Stomach smooth muscle (tissue), 2 donors: ENCODE data around the gene ADAMTSL1.
A peak's percentile ranks its signal among the peaks of the same experiment; 100 is the strongest.

Source experiments
- H3K27ac ChIP-seq: one replicate; pipeline ENCODE4 v1.7.0; 2013; ENCODE audit warnings: mild to moderate bottlenecking, low read length, inconsistent platforms
- H3K27me3 ChIP-seq, 2 donors: one replicate each; pipeline ENCODE4 v1.7.0; 2013; ENCODE audit warnings: low read length in 2 of 2; ENCODE audit not compliant: insufficient read depth in 2 of 2, control insufficient read depth in 1 of 2
- H3K36me3 ChIP-seq, 2 donors: one replicate each; pipeline ENCODE4 v1.7.0; 2013; ENCODE audit warnings: low read length in 2 of 2; ENCODE audit not compliant: control insufficient read depth in 2 of 2, insufficient read depth in 2 of 2
- H3K4me1 ChIP-seq: one replicate; pipeline ENCODE4 v1.7.0; 2013; ENCODE audit warnings: low read length; ENCODE audit not compliant: control insufficient read depth, insufficient read depth
- H3K4me3 ChIP-seq, 2 donors: one replicate each; pipeline ENCODE4 v1.7.0; 2013; ENCODE audit warnings: low read length in 2 of 2
- H3K9ac ChIP-seq, 2 donors: one replicate each; pipeline ENCODE4 v1.7.0; 2013; ENCODE audit warnings: low read length in 2 of 2, mild to moderate bottlenecking in 1 of 2
- H3K9me3 ChIP-seq, 2 donors: one replicate each; pipeline ENCODE4 v1.7.0; 2013; ENCODE audit warnings: low read length in 2 of 2; ENCODE audit not compliant: control insufficient read depth in 2 of 2
- donor health status: healthy.
- donor health status: Pancreatic carcinoma.

The ADAMTSL1 gene

GRCh38 chr9:18499980-18500379 is 26.0 kb downstream of the ADAMTSL1 start:
- Histone ChIP-seq H3K27me3 (no peaks in the 10 kb centered on the region), H3K9ac (no peak overlapping the region), H3K4me1 (peaks cover 10% of the 10 kb centered on the region), H3K4me3 (no peak overlapping the region), H3K9me3 (no peaks in the 10 kb centered on the region), H3K36me3 (no peaks in the 10 kb centered on the region), H3K27ac (no peak overlapping the region)

GRCh38 chr9:18500451-18500850 is 26.5 kb downstream of the ADAMTSL1 start:
- no peak overlapping the region for H3K9ac ChIP-seq
- H3K9me3 ChIP-seq = no peaks in the 10 kb centered on the region
- H3K4me3 ChIP-seq = no peak overlapping the region
- H3K27ac ChIP-seq = no peak overlapping the region
- H3K36me3 ChIP-seq = no peaks in the 10 kb centered on the region
- H3K4me1 ChIP-seq = peaks cover 10% of the 10 kb centered on the region
- H3K27me3 ChIP-seq = no peaks in the 10 kb centered on the region

GRCh38 chr9:18501949-18502348 is 28.0 kb downstream of the ADAMTSL1 start:
- Histone ChIP-seq H3K9me3 (no peaks in the 10 kb centered on the region), H3K27ac (no peak overlapping the region), H3K36me3 (no peaks in the 10 kb centered on the region), H3K9ac (no peak overlapping the region), H3K4me1 (peaks cover 4% of the 10 kb centered on the region), H3K4me3 (peak overlapping the region in 1 of 2 donors; percentile 15), H3K27me3 (no peaks in the 10 kb centered on the region)

GRCh38 chr9:18502546-18502945 is 28.6 kb downstream of the ADAMTSL1 start:
- Histone ChIP-seq H3K9me3 (no peaks in the 10 kb centered on the region), H3K27ac (no peak overlapping the region)

GRCh38 chr9:18504707-18505106 is 30.8 kb downstream of the ADAMTSL1 start:
- Histone ChIP-seq H3K4me3 (no peak overlapping the region), H3K27me3 (no peaks in the 10 kb centered on the region), H3K9me3 (peaks cover 0 to 2% of the 10 kb centered on the region in 2 donors), H3K4me1 (no peaks in the 10 kb centered on the region), H3K27ac (no peak overlapping the region), H3K36me3 (no peaks in the 10 kb centered on the region), H3K9ac (no peak overlapping the region)

More at GRCh38 chr9:18502546-18502945, 28.6 kb downstream of the ADAMTSL1 start:
- Histone ChIP-seq H3K4me3 (no peak overlapping the region), H3K4me1 (peaks cover 3% of the 10 kb centered on the region), H3K27me3 (no peaks in the 10 kb centered on the region), H3K9ac (no peak overlapping the region), H3K36me3 (no peaks in the 10 kb centered on the region)

GRCh38 chr9:18507151-18507550 is 33.2 kb downstream of the ADAMTSL1 start:
- no peaks in the 10 kb centered on the region for H3K27me3 ChIP-seq
- peaks cover 0 to 2% of the 10 kb centered on the region in 2 donors for H3K9me3 ChIP-seq
- H3K36me3 ChIP-seq = no peaks in the 10 kb centered on the region

GRCh38 chr9:18516514-18516913 is 42.6 kb downstream of the ADAMTSL1 start:
- no peaks in the 10 kb centered on the region for H3K9me3 ChIP-seq
- no peaks in the 10 kb centered on the region for H3K36me3 ChIP-seq

More at GRCh38 chr9:18507151-18507550, 33.2 kb downstream of the ADAMTSL1 start:
- H3K9ac ChIP-seq = no peak overlapping the region
- no peak overlapping the region for H3K27ac ChIP-seq
- no peaks in the 10 kb centered on the region for H3K4me1 ChIP-seq
- no peak overlapping the region for H3K4me3 ChIP-seq

GRCh38 chr9:18516965-18517364 is 43.0 kb downstream of the ADAMTSL1 start:
- no peaks in the 10 kb centered on the region for H3K9me3 ChIP-seq
- H3K36me3 ChIP-seq = no peaks in the 10 kb centered on the region
- H3K4me1 ChIP-seq = no peaks in the 10 kb centered on the region
- no peaks in the 10 kb centered on the region for H3K27me3 ChIP-seq
- no peak overlapping the region for H3K9ac ChIP-seq
- H3K4me3 ChIP-seq = no peak overlapping the region
- H3K27ac ChIP-seq = no peak overlapping the region

More at GRCh38 chr9:18516514-18516913, 42.6 kb downstream of the ADAMTSL1 start:
- Histone ChIP-seq H3K27ac (no peak overlapping the region), H3K27me3 (no peaks in the 10 kb centered on the region), H3K4me3 (no peak overlapping the region), H3K4me1 (no peaks in the 10 kb centered on the region), H3K9ac (no peak overlapping the region)

- Histone ChIP-seq H3K27me3 (no peaks in the 10 kb centered on the region), H3K4me1 (no peaks in the 10 kb centered on the region), H3K36me3 (no peaks in the 10 kb centered on the region), H3K9ac (no peak overlapping the region), H3K4me3 (no peak overlapping the region), H3K9me3 (no peaks in the 10 kb centered on the region), H3K27ac (no peak overlapping the region)
These were observed 46.6 kb downstream of the ADAMTSL1 start for GRCh38 chr9:18520416-18521047.

GRCh38 chr9:18526685-18527084 is 52.7 kb downstream of the ADAMTSL1 start:
- Histone ChIP-seq H3K27ac (no peak overlapping the region), H3K4me3 (no peak overlapping the region), H3K9me3 (no peaks in the 10 kb centered on the region), H3K27me3 (no peaks in the 10 kb centered on the region), H3K4me1 (no peaks in the 10 kb centered on the region), H3K36me3 (no peaks in the 10 kb centered on the region), H3K9ac (no peak overlapping the region)
